DMS 273 (cell line): ENCODE results near the gene ARID5A.

Experiments
- DNase-seq: peaks from one replicate; lab custom pipeline; 2025; ENCODE audit not compliant: unreplicated experiment; lab: John Stamatoyannopoulos, UW

The ARID5A gene

DNA sequence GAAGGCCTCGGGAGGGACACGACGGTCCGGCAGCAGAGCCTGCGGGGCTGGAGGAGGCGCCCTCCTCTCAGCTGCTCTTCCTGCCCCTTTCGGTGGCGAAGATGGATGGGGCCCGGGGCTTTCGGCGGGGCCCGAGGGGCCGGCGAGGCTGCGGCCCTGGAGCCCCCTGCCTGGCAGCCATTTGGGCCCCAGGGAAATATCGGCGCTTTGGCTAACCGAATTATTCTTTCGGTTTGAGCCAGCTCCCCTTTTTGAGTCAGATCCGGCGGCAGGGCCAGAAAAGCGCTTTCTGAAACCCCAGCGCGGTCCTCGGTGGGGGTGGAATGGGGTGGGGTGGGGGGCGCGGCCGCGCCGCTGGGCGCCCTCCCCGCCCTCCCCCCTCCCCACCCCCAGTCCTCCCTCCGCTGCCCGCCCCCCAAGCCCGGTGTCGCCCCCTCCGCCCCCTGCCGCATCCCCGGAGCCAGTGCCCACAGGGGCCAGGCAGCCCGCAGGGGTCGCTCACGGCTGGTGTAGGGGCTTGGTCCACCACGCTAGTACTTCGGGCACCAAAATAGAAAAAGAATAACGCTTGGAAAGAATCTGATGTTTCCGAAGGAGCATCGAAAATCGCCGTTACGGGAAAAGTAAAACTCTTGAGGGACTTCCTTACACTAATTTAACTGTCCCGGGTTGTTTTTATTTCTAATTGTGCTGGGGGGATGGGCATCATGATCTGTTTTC lies 9.1 kb upstream of the ARID5A start:
- peak; percentile 26 for DNase-seq

DNA sequence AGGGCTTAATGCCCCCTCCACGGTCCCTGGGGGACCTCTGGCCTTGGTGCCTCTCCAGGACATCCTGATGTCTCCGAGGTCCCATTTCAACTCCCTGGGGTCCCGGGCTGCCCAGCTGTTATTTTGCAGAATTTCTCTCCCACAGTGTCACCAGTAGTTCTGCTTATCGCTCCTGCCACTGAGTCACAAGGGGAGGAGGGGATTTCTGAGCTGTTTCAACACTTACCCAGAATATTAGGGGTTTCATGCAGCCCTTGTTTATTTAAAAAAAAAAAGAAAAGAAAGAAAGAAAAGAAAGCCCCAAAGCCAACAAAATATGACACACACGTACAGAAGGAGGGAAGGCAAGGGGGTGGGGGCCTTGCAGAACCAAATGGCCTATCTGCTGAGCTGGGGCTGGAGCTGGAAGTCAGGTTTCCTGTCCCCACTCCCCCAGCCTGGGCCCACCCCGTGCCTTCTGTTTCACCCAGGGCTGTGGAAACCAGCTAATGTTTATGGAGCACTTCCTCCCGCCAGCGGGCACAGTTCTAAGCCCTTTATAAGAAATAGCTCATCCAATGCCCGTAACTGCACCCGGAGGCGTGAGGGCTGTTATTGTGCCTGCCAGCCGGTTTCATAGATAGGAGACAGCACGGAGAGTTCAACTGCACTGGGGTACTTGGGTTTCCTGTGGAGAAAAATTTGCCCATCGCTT lies 8.4 kb upstream of the ARID5A start:
- peak; percentile 51 for DNase-seq

DNA sequence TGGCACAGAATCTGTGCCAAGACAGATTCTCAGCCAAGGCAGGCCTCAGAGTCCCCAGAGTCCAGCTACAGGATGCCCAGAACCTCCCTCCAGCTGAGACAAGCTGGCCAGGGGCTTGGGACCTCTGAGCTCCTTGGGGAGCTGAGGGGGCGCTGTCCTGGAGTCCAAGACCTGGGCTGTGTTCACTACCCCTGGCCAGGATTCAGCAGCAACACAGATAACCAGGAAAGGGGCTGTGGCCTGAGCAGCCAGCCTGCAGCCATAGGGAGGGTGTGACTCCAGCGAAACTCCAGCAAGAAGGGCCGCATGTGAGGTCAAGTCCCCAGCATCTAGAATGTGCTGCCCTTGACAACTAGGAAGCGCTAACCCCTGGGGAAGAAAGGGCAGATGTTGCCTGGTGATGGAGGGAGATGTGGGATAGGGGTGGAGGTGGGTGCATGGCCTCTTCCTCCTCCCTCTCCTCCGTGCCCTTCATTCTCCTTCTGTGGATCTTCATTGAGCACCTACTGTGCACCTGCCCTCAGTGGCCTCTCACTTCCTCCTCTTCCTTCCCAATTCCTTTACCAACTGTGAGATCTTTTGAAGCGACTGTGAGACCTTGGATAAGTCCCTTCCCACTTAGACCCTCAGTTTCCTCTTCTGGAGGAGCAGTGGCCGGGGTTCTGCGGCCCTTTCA lies 7.7 kb upstream of the ARID5A start:
- DNase-seq = no peak

DNA sequence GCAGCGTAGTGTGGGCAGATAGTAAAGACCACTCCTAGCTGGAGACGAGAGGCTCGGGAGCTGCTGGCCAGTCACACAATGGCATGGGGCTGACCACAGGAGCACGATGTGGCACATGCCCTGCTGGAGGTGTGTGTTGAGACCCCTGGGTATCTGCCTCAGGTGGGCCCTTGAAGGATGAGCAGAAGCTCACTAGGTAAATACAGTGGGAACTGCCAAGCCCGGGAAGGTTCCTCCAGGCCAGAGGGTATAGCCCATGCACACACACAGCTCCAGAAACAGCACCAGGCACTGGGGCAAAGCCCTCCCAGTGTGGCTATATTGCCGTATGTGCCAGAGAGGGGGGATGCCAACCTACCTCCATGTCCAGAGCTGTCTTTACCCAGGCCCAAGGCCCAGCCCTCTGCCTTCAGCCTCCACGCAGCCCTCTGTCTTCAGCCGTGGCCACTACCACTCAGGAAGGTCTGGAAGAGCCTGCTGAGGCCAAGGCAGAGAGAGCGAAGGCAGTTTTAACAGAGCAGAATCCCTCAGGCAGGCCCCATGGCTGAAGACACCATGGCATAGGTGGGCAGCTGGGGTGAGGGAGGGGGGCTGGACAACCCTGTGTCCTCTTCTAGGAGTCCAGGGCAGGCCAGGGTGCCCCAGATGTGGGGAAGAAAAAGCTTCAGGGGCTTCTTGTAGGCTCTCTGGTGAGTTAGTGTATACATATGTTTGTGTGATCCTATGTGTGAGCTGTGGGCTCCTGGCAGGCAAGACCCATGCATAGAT lies 7.0 kb upstream of the ARID5A start:
- DNase-seq = no peak

DNA sequence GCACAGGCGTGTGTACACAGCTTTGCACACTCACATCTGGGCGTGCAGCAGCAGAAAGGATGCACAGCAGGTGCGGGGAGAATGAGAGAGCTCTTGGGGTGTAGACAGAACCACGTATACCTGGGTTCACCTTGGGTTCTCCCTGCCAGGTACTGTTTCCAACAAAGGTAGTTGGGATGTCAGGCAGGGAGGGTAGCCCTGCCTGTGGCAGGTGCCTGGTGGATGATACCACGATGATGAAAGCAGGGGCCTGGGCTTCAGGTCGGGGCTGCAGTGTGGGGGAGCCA lies 6.5 kb upstream of the ARID5A start:
- no peak for DNase-seq

DNA sequence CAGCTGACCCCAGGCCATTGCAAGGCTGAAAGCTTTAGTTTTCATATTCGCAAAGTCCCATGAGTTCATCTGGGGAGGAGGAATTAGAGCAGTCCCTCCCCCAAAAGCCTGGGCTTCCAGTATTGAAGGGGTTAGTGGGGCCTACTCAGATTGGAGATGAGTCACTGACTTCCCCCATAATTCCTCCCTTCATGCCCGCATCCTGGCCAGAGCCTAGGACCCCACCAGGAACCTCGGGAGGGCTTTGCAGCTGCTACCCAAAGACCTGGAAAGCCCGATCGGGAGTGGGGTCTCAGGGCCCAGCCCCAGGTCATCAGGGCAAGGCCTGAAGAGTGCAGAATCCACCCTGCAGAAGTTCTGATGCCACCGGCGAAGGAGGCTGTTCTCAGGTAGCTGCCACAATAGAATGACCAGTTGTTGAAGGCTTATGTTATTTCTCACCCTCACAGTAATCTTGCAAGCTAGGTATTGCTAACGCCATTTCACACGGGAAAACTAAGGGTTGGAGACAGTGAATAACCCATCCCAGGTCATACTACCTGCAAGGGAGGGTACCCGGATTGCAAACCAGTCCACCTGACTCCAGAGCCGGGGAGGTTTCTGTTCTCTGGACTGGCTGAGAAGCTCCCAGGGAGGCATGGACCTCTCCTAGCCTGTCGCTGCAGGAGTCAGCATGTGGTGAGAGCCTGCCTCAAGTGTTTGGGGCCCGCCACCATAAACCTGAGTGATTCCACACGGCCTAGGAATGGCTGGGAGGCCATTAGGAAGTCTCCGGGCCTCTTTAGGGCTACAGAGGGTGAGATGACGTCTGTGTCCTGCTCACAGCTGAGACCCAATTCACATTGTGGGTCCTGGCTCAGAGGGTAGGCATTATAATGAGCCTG lies 5.8 kb upstream of the ARID5A start:
- DNase-seq = no peak

DNA sequence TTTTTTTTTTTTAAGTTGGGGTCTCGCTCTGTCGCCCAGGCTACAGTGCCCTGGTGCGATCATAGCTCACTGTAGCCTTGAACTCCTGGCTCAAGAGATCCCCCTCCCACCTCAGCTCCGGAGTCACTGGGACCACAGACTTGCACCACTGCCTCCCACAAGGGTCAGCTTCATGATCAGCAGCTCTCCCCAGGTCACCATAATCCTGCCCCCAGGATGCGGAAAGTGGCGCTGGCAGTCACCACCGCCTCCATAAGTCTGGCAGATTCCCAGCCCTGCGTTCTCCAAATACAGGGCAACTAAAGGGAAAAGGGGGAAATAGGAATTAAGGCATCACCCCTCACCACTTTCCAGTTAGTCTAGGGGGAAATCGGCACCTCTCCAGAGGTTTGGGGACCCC lies 5.2 kb upstream of the ARID5A start:
- DNase-seq = no peak

DNA sequence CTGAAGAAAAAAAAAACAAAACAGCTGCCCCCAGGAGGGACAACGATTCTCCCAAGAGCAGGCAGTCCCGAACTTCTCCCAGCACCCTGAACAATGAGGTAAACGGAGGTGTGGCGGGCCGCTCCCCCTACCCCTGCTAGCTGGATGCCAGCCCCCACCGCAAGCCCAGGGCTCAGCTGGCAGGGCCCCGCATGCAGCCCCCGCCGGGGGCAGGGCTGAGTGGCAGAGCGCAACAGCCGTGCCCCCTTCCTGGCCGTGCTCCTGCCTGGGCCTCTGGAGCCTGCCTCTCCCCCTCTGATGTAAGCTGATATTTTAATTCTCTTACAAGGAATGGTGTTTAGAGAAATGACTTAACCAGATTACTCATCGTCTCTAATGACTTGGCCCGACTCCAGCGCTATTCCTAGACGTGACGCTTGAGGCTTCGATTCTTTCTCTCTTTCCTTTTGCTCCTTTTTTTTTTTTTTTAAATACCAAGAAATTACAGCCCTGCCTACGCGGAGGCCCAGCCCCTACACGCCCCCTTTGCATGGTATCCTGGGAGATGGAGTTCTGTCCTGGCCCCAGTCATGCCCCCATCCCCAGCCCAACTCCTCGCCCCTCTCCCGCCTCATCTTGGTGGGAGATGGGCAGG lies 4.6 kb upstream of the ARID5A start:
- peak; percentile 95 for DNase-seq

DNA sequence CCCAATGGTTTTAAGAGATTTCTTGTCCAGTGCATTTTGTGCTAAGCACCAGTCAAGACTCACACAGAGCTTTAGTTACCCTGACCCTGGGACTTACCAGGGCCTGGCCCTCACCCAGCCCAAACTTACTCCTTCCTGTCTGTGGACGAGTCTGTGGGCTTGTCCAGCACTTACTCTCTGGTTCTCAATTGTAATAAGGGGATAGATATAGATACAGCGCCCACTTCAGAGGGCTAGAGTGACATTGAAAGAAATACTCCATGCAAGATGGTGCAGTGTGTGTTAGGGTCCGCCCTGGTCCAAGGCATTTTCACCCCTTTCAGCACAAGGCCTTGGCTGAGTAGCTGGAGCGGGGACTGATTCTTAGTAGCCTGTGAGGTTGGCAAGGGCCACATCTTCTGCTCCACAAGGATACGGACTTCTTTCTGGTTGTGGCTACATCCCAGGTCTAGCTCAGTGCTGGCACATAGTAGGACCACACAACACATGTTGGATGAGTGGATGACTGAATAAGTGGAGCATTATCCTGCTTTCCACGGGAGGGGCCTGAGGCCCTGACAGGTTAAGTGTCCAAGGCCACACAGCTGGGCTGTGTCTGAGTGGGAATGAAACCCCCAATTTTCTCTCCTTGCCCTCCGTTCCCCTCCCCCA lies 3.8 kb upstream of the ARID5A start:
- DNase-seq = no peak

DNA sequence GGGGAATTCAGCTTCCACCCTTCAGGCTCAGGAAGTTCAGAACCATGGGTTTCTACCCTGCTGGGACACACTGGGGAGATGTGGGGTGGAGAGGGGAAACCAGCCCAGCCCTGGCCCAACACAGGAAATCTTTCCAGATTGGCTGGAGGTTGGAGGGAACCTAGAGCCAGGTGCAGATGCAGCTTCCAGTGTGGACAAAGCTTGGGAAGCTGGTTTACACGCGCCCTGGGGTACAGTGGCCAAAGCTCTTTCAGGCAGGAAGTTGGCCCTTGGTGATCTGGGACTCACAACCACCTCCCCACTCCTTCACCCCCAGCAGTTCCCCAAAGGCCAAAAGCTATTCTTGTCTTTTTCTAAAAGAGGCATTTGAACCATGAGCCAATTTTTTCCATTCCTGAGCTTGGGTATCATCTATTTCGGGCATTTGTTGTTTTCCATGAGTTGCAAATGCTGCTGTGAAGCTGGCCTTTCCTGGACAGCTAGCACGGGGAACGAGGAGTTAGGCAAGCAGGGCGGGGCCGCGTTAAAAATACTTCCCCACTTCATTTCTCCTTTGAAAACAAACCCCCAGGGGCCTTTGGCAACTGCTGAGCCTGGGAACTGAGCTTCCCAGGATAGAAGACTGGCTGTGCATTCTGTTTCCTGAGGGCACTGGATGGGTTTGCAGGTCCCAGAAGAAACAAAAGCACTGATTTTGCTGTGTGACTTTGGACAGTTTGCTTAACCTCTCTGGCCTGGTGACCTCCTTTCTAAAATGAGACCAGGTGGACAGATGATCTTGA lies 3.1 kb upstream of the ARID5A start:
- DNase-seq = peak; percentile 25

DNA sequence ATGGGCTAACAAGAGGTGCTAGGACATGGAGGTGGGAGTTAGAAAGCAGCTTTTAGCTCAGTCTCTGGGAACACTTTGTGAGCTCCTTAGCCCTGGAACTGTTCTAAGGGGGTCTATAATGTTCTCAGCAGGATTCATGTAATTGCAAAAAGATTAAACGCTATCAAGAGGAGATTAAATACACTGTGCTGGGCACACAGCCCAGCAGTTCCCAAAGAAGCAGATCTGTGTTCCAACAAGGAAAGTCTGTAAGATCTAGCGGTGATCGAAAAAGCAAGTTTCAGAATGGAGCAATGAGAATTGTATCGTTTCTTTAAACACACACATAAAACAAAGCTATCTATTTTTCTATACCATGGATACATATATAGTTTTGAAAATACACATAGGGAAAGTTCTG lies 2.4 kb upstream of the ARID5A start:
- no peak for DNase-seq

DNA sequence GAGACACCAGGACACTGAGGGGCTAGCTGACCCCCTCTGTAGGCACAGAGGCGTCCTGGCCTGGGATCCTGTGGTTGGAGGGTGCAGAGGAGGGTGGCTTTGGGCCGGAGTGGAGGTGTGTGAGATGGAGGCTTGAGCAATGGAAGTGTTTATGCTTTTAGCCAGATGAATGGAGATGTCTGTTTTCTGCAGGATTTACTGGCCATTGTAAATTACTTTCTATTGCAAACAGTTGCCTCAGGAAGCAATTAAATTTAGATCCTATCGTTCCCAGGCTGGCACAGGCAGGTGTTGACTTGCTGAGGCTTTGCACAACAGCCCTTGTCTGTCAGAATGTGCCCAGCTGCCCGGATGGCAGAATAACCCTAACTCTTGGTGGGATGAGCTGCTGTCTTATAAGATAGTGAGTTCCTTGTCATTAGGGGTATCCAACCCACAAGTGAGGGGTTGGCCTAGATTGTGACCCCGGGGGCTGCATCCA lies 1.8 kb upstream of the ARID5A start:
- DNase-seq = peak; percentile 72

DNA sequence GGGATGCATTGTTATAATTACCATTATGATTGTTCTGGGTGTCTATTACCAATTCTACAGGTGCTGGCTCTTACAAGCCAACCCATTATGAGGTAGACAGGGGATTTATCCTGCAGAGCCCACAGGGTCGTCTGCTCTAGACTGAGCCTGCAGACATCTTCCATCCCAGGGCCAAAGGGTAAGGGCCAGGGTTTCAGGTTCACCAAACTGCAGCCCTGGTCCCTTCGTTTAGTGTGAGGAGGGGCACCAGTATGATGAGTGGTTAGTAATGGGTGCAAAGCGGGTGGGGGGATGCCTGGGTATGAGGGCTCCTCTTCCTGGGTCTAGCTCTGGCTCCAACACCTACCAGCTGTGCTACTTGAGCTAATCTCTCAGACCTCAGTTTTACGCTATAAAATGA lies 1.2 kb upstream of the ARID5A start:
- DNase-seq = no peak

DNA sequence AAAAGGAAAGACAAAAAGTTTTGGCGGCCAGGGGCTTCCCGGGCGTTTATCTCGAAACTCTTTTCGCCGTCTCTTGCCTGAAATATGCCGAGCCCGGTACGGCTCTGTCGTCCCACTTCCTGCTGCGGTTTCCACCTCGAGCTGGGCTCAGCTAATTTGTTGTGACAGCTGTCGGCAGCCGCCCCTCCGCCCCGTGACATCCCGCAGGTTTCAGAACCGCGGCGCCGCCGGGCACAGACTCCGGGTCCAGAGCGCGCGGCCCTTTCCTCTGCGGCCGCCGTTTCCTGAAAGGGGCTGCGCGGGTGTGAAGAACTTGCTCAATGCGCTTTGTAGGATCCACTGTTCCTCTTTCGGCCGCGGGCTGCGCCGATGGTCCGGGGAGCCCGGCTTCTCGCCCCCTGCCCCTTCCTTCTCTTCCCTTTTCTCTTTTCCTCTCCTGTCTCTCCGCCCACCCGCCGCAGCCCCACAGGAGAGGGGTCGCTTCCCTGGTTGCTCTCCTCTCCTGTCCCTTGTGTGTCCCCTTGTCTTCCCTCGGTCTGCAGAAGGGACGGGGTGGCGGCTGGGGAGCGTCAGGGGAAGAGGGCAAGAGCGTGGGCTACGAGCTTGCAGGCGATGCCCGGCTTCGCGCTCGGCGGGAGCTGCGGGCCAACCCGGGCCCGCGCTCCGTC lies 648 bp downstream of the ARID5A start:
- DNase-seq = peak; percentile 76

DNA sequence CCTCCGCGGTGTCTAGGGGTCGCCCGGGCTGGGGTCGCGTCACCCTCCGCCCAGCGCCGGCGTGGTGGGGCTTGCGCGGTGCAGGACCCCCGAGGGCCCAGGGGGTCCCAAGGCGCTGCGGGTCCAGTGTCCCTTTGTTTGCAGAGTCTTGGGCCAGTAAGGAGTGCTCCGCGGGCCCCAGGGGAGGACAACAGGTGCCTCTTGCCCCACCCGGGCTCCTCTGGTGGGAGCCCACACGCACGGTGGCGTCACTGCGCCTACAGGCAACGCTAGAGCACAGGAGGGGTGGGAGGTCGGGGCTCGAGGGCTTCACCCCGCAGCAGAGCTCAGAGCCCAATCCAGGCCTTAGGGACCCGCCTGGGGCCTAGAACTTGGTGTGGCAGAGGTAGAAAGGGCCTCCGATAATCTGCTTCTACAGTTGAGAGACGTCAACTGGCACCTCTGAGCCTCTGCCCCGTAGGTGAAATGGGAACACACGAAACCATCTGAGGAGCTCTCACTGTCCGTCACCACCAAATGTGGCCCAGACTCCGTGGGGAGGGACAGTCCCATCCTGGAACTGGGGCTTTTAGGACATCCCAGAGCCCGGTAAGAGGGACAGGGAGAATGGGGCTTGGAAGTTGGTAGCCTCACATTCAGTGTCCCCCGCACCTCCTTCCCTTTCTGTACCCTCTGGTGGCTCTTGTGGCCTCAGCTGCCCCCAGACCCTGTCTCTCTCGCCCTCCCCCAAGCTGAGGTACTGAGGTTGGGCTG lies 1.4 kb downstream of the ARID5A start:
- DNase-seq = no peak

DNA sequence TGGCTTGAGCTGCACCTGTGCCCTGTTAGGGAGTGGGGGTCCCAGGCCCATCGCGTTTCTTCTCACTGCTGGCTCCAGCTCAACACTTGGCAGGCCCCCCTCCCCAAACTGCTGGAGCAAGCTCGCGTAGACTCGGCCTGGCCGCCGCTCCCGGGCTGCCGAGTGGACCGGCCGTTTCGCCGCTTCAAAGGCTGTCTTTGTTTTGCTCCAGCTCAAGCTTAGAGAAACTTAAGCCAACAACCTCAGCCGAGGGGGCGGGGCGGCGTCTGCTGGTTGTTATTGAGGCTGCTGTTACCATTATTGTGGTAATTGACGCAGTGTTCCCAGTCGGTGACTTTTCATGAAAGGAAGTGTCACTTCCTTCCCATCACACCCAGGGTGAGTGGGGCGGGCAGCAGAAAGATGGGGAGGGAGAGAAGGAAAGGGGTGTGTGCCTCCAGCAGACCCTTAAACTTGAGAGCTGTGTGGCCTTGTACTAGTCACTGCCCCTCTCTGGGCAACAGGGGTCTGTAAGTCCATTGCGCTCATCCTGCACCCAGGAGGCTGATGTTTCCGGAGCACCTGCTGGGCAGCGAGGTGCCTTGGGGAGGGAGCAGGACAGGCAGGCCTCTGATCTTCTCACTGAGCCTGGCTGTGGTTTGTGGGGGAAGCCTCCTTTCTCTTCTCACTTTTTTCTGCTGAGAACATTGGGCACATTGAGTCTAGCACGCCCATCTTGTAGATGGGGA lies 2.1 kb downstream of the ARID5A start:
- no peak for DNase-seq
